ENCODE data around the gene DGKB. TPM values are rescaled to one million over a fixed set of nuclear protein-coding genes. Genes with fewer than 3 reads are reported as not detected.

The DGKB gene
- total RNA-seq, 2 experiments from 2014 or later: not detected

- no peaks in the 10 kb centered on the region for H3K27me3 Mint-ChIP-seq
- ChIA-PET CTCF (no interaction called here), POLR2A (no interaction called here)
- peaks cover 3% of the 10 kb centered on the region for H3K9me3 Mint-ChIP-seq
- no peak overlapping the region for H3K4me3 Mint-ChIP-seq
- no peak for DNase-seq
- no peak overlapping the region for H3K27ac Mint-ChIP-seq
- H3K36me3 Mint-ChIP-seq (ENCODE audit: low read depth): no peaks in the 10 kb centered on the region
- no peaks in the 10 kb centered on the region for H3K4me1 Mint-ChIP-seq
Observed at GRCh38 chr7:14828053-14828452, 74.5 kb downstream of the DGKB start.

DNA sequence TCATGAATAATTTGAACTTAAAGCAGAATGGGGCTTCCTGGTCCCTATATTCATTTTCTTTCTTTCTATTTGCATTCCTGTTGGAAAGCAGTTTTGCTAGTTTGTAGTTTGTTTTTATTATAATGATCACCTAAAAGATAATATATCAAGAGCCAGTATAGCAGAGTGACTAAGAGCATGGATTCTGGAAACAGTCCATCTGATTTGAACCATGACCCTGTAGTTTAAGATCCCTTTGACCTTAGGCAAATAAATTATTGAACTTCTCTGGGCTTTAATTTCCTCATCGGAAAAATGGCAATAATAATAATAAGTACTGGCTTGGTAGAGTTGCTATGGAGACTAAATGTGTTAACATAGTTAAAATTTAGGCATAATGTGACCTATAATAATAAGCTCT is 76.1 kb downstream of the DGKB start:
- POLR2A ChIA-PET: no interaction called here
- Mint-ChIP-seq H3K27ac (no peak overlapping the region), H3K27me3 (no peaks in the 10 kb centered on the region), H3K4me1 (no peaks in the 10 kb centered on the region), H3K36me3 (ENCODE audit: low read depth) (no peaks in the 10 kb centered on the region), H3K9me3 (peaks cover 3% of the 10 kb centered on the region), H3K4me3 (no peak overlapping the region)
- no peak for DNase-seq
- CTCF ChIA-PET: no interaction called here

DNA sequence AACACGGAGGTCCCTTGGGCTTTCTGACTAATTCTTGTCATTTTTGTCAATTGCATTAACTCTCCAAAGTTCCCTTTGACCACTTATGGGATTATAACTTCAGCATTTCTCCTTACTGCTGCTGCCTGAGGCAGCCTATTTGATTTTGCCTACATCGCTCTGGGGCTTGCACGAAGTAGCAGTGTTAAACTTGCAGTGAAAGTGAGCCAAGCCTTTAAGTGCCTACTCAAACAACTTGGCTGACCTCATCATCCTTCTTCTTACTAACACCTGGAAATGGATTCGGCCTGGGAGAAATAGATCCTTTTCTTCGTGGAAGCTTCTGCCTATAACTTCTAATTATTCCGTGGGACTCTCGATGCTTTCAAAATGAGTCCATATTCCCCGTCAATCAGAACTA is 76.6 kb downstream of the DGKB start:
- Mint-ChIP-seq H3K27ac (no peak overlapping the region), H3K9me3 (peaks cover 3% of the 10 kb centered on the region), H3K4me1 (no peaks in the 10 kb centered on the region), H3K36me3 (ENCODE audit: low read depth) (no peaks in the 10 kb centered on the region), H3K27me3 (no peaks in the 10 kb centered on the region), H3K4me3 (no peak overlapping the region)
- DNase-seq: no peak
- ChIA-PET POLR2A (no interaction called here), CTCF (no interaction called here)

DNA sequence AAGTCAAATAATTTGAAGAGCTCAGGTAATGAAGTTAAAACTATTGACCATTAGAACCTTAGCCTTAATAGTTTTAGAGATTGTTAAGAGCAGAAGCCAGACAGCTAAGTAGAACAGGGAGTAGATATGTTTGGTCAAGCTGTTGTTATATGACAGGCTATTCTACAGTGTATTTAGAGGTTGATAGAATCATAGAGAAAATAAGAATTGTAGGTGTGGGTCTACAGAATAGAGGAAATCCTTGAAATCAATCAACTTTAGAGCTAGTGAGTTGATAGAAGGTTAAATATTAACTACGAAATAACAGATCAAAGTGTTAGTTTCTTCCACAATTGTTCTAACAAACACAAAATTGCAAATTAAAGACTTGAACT is 80.1 kb downstream of the DGKB start:
- CTCF ChIA-PET: no interaction called here
- Mint-ChIP-seq H3K4me1 (no peaks in the 10 kb centered on the region), H3K4me3 (no peak overlapping the region), H3K9me3 (peaks cover 3% of the 10 kb centered on the region), H3K27ac (no peak overlapping the region), H3K27me3 (no peaks in the 10 kb centered on the region), H3K36me3 (ENCODE audit: low read depth) (no peaks in the 10 kb centered on the region)
- DNase-seq: no peak
- POLR2A ChIA-PET: no interaction called here

DNA sequence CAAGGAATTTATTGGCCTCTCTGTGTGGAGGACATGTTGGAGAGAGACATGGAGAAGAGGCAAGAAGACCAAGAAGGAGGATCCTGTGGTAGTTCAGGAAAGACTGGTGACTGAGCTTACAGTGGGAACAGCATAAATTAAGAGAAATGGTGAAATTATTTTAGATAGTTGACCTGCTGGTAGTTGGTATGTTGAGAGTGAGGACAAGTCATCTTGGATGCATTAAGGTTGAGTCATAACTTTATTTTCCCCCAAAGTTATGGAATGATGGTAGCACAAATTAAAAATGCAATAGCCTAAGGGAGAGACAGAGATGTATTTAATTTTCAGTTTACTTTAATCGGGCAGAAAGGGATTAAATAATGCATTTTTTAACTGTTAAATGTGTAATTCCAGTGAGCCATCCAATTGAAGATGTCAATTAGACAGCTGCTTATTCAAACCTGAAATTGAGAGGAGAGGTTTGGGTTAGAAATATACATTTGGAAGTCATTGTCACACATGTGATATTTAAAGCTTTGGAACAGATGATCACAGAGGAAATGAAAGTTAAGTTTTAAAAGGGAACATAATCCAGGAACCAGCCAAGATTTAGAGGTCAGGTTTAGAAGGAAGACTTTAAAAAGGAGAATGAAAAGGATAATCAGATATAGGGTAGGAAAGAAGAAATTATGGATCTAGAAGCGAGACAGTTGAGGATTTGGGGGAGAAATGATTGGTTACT is 80.6 kb downstream of the DGKB start:
- ChIA-PET CTCF (no interaction called here), POLR2A (no interaction called here)
- Mint-ChIP-seq H3K27ac (no peak overlapping the region), H3K4me1 (no peaks in the 10 kb centered on the region), H3K9me3 (peaks cover under 1% of the 10 kb centered on the region), H3K27me3 (no peaks in the 10 kb centered on the region), H3K36me3 (ENCODE audit: low read depth) (no peaks in the 10 kb centered on the region), H3K4me3 (no peak overlapping the region)
- no peak for DNase-seq

- no peaks in the 10 kb centered on the region for H3K36me3 Mint-ChIP-seq (ENCODE audit: low read depth)
- no peaks in the 10 kb centered on the region for H3K4me1 Mint-ChIP-seq
- no peak overlapping the region for H3K27ac Mint-ChIP-seq
- H3K9me3 Mint-ChIP-seq: no peaks in the 10 kb centered on the region
- ChIA-PET CTCF (no interaction called here), POLR2A (no interaction called here)
- H3K4me3 Mint-ChIP-seq: no peak overlapping the region
- H3K27me3 Mint-ChIP-seq: no peaks in the 10 kb centered on the region
- DNase-seq: no peak
Observed at GRCh38 chr7:14818871-14819270, 83.7 kb downstream of the DGKB start.

DNA sequence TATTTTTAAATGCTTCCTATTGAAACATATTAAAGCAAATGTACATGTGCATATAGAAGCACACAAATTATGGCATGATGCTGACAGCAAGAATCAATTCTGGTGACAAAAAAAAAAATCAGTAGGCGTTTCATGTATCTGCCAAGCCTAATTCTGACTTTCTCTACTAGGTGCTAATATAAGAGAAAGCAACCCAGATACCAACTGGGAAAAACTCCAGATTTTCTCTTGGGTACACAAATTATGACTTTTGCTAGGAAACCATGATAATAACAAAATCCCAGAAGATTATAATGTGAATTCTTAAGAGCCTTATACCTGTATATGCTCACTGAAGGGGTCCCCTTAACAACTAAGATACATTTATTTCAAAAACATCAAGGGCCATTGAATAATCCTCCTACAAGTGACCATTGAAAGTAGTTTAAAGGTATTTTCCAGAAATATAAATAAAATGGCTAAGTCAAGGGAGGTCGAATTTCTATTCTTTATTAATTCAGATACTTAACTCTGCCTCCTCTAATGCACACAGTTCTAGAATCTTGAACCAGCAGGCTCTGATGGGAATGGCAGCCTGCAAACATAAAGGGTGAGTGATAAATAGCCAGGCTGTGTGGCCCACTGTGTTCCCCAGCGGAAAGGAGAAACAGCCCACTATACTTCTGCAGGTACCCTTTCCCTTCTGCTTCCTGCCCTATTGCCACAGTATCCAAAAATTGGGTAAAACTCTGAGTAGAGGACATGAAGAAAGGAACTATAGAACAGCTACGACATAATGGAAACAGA is 84.5 kb downstream of the DGKB start:
- ChIA-PET CTCF (no interaction called here), POLR2A (no interaction called here)
- no peak overlapping the region for H3K27ac Mint-ChIP-seq
- H3K4me1 Mint-ChIP-seq: no peaks in the 10 kb centered on the region
- no peak for DNase-seq
- H3K36me3 Mint-ChIP-seq (ENCODE audit: low read depth): no peaks in the 10 kb centered on the region
- no peak overlapping the region for H3K4me3 Mint-ChIP-seq
- no peaks in the 10 kb centered on the region for H3K9me3 Mint-ChIP-seq
- no peaks in the 10 kb centered on the region for H3K27me3 Mint-ChIP-seq

DNA sequence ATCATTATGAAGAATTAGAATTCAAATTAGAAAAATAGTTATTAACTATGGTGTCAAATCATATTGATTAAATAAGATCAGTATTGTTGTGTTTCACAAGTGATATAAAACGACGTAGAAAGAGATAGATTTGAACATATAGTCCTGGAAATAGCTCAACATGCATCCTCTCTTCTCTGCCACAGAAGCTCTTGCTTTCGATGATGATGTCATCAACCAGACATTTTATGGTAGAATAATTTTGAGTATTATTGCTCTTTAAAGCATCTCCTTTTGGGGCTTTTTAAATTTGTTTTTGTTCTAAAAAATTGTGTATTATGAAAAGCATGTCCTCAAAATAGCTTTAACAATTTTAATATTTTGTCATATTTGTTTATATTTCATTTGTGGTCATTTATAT is 95.0 kb downstream of the DGKB start:
- ChIA-PET POLR2A (no interaction called here), CTCF (no interaction called here)
- DNase-seq: no peak
- Mint-ChIP-seq H3K27me3 (no peaks in the 10 kb centered on the region), H3K27ac (no peak overlapping the region), H3K4me3 (no peak overlapping the region), H3K4me1 (no peaks in the 10 kb centered on the region), H3K9me3 (no peaks in the 10 kb centered on the region), H3K36me3 (ENCODE audit: low read depth) (no peaks in the 10 kb centered on the region)

GRCh38 chr7:14806891-14807290 is 95.7 kb downstream of the DGKB start:
- ChIA-PET CTCF (no interaction called here), POLR2A (no interaction called here)
- Mint-ChIP-seq H3K9me3 (no peaks in the 10 kb centered on the region), H3K36me3 (ENCODE audit: low read depth) (no peaks in the 10 kb centered on the region), H3K27me3 (no peaks in the 10 kb centered on the region), H3K4me1 (no peaks in the 10 kb centered on the region), H3K4me3 (no peak overlapping the region), H3K27ac (no peak overlapping the region)
- DNase-seq: no peak

- CTCF ChIA-PET: no interaction called here
- Mint-ChIP-seq H3K4me3 (no peak overlapping the region), H3K36me3 (ENCODE audit: low read depth) (no peaks in the 10 kb centered on the region), H3K9me3 (no peaks in the 10 kb centered on the region), H3K27ac (no peak overlapping the region), H3K27me3 (no peaks in the 10 kb centered on the region), H3K4me1 (no peaks in the 10 kb centered on the region)
- POLR2A ChIA-PET: no interaction called here
- DNase-seq: no peak
Observed at GRCh38 chr7:14805105-14805719, 97.3 kb downstream of the DGKB start.

GRCh38 chr7:14800664-14801063 is 101.9 kb downstream of the DGKB start:
- H3K27me3 Mint-ChIP-seq: no peaks in the 10 kb centered on the region
- H3K27ac Mint-ChIP-seq: no peak overlapping the region
- H3K9me3 Mint-ChIP-seq: peaks cover 2% of the 10 kb centered on the region
- DNase-seq: no peak
- H3K36me3 Mint-ChIP-seq (ENCODE audit: low read depth): no peaks in the 10 kb centered on the region
- no peaks in the 10 kb centered on the region for H3K4me1 Mint-ChIP-seq
- ChIA-PET POLR2A (no interaction called here), CTCF (no interaction called here)
- H3K4me3 Mint-ChIP-seq: no peak overlapping the region

DNA sequence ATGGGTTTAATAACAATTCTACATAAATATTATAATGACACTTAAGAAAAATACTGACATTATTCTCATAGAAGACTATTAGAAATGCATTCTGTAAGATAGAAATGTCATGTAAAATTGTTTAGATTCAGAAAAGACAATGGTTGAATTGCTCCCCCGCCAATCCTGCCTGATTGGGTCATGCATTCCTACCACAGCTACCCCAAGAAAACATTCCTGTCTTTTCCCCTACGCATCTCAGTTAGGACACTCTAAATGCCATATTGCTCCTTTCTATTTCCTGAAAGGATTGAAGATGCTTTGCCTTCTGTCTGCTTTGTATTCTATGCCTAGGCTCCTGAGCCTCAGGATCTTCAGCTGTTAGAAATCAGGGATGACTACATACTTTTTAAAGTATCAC is 109.4 kb downstream of the DGKB start:
- no peaks in the 10 kb centered on the region for H3K27me3 Mint-ChIP-seq
- no peaks in the 10 kb centered on the region for H3K9me3 Mint-ChIP-seq
- CTCF ChIA-PET: no interaction called here
- H3K36me3 Mint-ChIP-seq (ENCODE audit: low read depth): no peaks in the 10 kb centered on the region
- no peak overlapping the region for H3K4me3 Mint-ChIP-seq
- no peak for DNase-seq
- no peak overlapping the region for H3K27ac Mint-ChIP-seq
- no peaks in the 10 kb centered on the region for H3K4me1 Mint-ChIP-seq
- POLR2A ChIA-PET: no interaction called here

- CTCF ChIA-PET: interaction anchor here (0.8 kb wide), 1 partner anchor 19 kb away, joined by 3 read pairs; no protein-coding TSS in a partner anchor
- H3K4me3 Mint-ChIP-seq: no peak overlapping the region
Observed at GRCh38 chr7:14787551-14787950, 115.0 kb downstream of the DGKB start.

More at GRCh38 chr7:14787551-14787950, 115.0 kb downstream of the DGKB start:
- no peaks in the 10 kb centered on the region for H3K27me3 Mint-ChIP-seq
- DNase-seq: no peak
- no peaks in the 10 kb centered on the region for H3K4me1 Mint-ChIP-seq
- H3K27ac Mint-ChIP-seq: no peak overlapping the region
- H3K9me3 Mint-ChIP-seq: no peaks in the 10 kb centered on the region
- no peaks in the 10 kb centered on the region for H3K36me3 Mint-ChIP-seq (ENCODE audit: low read depth)
- POLR2A ChIA-PET: no interaction called here

All from activated CD4-positive, alpha-beta memory T cell treated with anti-CD3 and anti-CD28 coated beads, Interleukin-2, amount 10 ng/mL, durations not matched to agents 7 days and 5 days (primary cell).